Stimulated activated CD4-positive, alpha-beta T cell treated with anti-CD3 and anti-CD28 coated beads, TNF-alpha, amount 100 ng/mL, for 24 hours (primary cell): ENCODE results near the gene UBL7.

Experiments used
- DNase-seq, 3 experiments: peaks; one replicate each; pipeline ENCODE4 v3.0.0-alpha.2; 2020; ENCODE audit warnings: low read depth in 3 of 3

The UBL7 gene

DNA sequence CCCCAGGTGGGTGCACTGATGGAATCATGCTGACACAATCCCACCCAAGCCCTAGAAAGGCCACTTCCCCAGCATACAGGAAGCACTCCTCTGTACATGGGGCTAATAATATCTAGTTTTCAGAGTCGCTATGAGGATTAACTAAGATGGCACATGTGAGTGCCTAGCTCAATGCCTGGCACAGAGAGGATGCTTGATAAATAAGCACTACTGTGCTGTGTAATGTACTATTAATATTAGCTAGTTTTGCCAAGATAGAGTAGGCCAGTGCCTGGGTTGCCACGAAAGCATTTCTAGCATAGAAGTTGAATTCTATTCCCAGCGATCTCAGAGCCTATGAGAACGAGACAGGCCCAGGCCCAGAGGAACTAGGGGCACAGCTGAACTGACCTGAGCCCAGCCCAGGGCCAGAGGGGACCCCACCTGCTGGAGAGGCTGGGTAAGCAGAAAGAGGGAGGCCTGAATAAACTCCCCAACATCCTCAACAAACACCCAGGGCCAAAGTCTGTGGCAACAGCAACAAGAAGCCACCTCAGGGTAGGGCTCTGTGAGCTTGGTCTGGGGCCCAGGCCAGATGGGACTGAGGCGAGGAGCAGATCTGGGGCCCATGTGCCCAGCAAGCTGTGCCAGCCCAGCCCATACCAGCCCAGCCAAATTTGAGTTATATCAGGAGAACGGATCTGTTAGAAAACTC is 19.6 kb downstream of the UBL7 start:
- DNase-seq = no peak

DNA sequence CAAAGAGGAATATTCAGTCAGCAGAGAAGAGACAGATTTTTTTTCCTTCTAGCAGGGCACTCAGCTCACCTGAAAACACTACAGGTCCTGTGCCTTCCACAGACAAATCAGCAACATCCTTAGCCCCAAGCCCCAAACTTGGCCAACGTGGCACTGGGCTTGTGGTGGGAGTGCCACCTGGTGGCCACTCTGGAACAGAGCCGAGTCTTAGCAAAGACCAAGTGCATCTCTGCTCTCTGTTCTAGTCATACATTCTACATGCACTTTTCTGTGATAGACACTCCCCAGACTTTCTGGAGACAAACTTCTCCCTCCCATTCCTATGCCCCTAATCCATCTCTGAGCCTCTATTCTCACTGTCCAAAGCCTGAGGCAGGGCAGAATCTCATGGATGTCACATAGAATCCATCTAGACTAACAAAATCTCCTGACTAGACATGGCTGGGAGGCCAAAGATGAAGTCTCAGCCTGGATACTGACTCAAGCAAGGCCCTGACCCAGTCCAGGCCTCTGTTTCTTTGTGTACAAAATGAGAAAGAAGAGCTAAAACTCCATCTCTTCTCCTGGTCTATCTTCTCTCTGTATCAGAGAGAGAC is 22.1 kb downstream of the UBL7 start:
- peak; percentile 62 to 76 (median 65) for DNase-seq

DNA sequence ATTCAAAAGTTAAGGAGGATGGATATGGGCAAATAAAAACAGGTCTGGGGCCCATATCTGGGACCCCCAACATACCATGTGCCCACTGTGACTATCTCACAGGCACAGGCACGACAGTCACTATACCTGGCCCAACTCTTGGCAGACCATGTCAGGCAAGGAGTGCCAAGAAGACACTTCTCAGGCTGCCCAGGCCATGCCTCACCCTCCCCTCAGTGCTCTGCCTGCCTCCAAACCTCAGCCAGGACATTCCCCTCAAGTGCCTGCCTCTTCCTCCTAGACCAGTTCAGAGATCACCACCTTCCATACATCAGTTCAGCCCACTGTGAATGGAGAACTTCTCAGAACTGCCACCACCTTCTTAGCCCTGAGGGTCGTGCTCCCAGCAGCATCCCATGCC is 22.8 kb downstream of the UBL7 start:
- no peak for DNase-seq

DNA sequence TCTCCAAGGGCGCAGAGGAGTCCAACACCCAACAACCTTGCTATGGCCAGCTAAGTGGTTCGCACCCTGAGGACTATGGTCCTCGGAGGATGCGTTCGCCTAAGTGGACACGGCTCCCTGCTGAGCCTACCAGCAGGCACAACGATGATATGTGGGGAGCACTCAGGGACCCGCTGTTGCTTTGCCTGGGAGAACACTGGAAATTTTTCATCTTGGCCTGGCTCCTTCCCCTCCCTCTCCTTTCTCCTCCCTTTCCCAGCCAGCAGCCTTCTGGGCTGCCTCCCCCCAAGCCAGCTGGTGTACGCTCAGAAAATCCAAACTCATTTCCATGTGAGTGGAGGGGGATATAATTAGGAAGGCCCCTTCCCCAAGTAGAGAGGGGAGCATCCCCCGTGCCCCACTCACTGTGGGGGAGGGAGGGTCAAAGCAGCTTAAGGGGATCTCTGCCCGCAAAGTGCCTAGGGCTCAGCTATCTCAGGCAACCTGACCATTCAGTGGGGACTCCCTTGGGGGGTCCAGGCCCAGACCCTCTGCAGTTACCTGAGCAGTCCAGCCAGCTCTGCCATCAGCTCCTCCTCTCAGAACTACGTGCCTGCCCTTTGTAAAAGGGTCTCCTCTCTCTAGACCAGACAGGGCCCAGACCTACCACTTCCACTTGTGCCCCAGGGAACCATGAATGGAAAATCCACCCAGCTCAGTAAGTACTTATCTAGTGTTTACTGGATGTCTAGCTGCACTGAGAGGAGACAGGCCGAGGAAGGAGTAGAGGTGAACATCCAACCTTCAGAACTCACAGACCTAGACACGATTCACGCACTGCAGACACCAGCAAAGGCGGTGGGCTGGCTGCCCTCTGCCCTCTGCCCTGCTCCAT is 26.5 kb downstream of the UBL7 start:
- DNase-seq = no peak

DNA sequence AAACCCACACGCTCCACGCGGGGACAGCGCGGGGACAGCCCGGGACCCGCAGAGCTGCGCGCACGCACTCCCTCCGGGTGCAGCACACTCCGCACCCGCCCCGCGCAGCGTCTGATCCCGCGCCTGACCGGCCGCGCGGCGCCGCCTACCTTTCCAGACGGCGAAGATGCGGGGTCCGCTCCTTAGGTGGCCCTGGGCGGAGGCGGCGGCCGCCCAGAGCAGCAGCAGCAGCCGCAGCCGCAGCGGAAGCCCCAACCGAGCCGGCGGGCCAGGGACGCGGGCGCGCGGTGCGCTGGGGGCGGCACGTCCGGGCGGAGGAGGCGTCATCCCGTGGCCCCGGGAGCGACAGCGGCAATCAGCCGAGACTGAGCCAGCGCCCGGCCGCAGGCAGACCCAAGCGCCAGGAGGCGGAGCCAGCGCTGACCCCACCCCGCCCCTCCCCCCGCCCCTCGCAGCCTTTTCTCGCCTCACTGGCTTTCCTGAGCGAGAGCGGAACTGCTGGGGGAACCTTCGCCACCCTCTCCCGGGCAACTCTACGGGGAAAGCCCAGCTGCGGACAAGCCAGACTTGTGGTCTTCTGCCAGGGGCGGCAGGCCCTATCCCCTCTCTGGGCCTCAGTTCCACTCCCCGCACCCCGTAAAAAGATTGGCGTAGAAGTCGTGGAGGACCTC is 27.2 kb downstream of the UBL7 start, which contains the start of gene SEMA7A:
SEMA7A (minus strand) TSS at position 367 of the 671 bp plus-strand sequence; CDS start at position 327, 40 bp downstream.
- peak; percentile 53 to 85 (median 64) for DNase-seq

DNA sequence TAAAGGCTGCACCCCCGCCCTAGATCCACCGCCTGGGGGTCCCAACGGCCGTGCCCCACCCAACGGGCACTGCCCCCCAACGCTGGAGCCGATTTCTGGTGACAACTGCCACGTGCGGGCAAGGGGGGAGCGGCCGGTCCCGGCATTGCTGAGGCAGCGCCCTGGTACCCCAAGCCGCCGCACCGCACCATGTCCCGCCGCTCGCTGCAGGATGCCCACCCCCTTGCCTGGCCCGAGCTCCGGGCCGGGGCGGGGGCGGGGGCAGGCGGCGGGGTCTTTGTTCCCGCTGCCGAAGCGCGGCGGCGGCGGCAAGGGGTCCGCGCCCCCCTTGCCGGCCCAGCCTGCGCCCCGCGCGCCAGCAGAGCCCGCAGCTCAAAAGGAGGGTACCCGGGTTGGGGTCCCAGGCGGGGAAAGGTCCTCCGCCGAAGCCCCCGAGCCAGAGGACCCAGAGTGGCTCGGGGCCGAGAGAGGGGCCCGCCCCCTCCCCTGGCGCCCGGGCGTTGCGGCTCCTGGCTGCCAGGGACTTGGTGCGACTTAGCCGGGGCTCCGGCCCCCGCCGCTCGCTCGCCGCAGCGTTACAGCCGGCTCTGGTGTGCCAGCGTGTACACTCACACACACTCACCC is 27.9 kb downstream of the UBL7 start:
- DNase-seq = no peak

DNA sequence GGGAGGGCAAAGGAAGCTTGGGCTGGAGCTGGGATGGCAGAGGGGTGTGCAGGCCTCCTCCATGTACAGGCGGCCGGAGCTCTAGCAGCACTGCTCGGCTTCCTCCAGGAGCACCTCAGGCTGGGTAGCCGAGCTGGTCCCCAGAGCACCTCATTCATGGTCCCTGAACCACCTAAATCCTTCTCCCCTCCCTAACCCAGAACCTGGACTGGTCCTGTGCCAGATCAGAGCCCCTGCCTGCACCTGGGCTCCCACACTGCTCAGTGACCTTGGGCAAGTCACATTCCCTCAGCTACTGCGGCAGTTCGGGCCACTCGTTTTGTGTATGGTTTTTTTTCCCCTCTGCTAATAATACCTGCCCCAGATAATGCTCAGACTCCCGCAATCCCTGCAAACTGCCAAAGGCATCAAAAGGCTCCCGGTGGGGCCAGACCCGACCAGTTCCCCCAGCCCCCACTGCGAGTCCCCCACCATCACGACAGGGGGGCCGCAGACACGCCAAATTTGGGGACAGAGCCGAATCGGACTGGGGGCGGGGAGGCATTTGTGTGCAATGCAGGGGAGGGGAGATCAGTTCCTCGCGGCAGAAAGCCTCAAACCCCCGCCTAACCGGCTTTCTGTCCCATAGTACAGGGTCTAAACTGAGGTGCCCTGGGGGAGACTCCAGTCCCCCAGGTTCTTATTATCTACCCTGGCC is 28.5 kb downstream of the UBL7 start:
- DNase-seq = no peak

DNA sequence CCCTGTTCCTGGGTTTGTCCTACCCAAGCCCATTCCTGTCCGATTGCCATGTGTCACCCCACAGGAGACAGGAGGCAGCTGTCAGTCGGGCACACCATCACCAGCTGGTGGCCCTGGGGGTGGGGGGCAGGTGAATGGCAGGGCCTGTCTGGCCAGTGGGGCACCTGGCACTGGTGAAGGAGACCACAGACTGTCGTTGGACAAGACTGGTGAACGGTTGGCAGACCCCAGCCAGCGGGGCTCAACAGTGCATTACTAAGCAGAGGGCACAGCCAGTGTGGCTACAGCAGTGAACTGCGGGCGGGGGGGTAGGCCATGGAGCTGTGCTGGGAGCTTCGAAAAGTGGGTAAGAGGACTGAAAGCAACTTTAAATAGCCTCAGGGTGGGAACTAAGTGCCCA is 29.3 kb downstream of the UBL7 start:
- DNase-seq = no peak

DNA sequence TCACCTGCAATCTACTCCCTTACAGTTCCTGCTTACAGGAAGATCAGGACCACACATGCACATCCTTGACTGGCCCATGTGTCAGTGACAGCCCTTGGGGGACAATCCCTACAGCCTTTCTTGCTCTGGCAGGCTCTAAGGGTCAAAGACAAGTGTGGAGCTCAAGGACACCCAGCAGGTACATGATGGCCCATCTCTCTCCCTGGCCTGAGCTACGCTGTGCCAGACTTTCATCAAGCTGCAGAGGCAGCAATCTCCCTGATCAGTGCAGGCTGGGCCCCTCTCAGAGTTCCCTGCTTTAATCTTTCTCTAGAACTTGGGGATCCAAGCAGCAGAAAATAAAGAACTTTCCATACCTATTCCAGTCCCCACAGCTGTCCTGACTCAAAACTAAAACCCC is 29.8 kb downstream of the UBL7 start:
- DNase-seq = no peak

DNA sequence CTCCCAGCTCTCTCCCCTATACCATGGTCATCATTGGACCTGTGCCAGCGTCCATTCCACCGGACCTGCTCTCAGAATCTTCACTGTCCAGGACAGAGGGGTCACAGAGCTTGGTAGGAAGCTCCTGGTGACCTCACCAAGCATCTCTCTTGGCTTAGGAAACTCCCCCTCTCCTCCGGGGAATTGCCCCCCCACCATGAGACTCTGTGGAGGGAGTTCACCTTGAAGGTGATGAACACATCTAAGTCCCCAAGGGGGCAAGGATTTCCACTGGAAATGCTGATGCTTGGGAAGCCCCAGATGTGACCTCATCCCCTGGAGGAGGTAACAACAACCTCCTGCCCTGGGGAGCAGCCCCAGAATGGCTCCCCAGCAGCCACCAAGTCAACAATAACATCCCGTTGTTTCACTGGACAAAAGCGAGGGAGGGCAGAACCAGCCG is 30.4 kb downstream of the UBL7 start:
- DNase-seq = no peak

DNA sequence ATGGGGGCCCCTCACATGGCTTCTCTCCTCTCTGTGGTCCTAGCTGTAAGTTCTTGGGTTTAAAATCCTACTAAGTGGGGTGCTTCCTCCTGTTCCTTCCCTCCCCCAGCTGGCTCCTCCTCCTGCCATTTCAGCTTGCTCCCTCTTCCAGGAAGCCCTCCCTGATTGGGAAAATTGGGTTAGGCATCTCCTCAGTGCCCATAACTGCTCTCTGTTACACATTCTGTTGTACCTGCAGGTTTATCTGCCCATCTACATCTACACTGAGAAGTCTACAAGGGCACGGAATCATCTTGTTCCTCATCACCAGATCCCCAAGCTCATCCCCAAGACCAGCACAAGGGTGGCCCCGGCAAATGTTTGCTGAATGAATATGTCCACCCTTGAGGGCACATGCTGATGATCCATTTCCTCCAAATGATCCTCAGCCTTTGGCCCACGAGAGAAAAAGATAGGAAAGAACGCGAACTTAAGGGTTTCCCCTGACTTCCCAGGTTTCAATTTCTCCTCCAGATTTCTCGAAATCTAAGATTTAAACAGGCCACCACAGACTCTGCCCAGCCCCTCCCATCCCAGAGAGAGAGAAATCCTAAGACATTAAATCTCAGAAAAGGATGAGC is 31.1 kb downstream of the UBL7 start:
- DNase-seq = no peak

DNA sequence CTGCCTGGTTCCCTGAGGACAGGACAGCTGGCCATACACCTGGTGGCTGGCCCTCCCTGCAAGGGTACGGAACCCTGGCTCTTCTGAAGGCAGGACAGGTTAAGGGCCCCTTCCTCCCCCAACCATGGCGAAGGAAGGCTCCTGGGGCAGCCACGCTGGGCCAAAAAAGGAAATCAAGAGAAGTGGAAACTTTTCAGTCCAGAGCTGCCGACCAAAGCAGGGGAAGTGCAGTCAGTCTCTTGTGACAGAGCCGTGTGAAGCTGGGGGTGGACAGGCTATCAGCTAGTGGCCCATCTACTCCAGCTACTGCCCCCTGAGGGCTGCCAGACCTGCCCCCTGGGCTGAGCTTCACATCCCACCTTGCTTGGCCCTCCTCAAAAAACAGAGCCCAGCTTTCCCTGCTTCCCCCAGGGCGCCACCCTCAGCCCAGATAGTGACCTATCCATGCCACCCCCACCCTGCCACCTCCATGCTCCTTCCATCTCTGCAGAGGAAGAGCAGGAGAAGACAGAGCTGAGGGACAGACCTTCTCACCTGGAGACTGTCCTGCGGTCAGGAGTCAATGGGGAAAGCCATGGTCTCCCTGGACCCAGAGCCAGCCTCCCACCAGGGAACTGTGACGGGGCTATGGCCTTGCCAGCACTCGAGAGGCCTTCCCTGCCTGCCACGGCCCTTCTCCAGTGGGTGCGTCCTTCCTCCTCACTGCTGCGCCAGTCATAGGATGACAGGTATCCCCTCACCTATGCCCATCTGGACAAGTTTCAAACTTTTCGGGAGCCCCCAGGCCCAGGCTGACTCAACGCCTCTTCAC is 31.8 kb downstream of the UBL7 start:
- DNase-seq = no peak

DNA sequence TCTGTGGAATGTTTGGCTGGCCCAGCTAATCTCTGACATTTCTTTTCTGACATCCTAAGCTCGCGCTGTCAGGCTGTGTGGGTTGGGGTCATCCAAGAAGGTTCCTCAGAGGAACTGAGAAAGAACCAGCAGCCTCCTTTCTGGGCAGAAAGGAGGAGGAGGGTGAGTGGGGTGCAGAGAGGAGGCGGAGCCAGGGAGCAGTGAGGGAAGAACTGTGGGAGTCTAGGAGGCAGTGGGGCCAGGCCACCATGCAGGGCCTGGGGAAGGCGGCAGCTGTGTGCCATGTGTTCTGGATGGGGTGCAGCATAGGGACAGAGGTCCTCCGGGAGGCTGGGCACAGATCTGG is 32.5 kb downstream of the UBL7 start:
- DNase-seq = no peak

DNA sequence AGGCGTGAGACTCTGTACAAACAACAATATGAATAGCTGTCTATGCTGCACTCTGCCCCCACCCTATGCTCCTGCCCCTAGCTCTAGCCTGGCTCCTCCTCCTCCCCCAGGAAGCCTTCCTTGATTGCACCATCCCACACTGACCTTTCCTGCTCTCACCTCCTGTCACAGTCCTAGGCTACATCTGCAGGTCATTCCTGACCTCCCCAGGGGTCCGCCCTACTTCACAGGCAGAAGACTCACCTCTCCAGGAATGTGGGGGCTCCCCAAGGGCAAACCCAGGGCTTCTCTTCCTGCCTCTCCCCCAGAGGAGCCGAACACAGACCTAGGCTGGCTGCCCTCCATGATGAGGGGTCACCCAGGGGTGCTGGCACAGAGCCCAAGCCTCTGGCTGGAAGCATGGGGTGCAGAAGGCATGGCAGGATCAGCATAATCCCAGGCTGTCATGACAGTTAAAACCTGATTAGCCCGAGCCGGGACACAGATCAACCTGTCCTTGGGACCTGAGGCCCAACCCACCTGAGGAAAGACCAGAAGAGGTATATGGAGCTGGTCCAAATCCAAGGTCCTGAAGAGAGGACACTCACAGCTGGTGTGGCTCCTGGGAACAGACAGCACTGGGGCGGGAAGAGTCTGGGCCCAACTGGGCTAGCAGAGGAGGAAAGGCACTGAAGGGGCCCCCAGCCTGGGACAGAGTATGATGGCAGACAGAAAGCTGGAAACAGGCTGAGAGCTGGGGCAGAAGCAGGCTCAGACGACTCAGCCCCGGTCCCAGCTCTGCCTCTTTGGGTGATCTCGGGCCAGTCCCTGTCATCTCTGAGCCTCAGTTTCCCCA is 33.1 kb downstream of the UBL7 start:
- no peak for DNase-seq

DNA sequence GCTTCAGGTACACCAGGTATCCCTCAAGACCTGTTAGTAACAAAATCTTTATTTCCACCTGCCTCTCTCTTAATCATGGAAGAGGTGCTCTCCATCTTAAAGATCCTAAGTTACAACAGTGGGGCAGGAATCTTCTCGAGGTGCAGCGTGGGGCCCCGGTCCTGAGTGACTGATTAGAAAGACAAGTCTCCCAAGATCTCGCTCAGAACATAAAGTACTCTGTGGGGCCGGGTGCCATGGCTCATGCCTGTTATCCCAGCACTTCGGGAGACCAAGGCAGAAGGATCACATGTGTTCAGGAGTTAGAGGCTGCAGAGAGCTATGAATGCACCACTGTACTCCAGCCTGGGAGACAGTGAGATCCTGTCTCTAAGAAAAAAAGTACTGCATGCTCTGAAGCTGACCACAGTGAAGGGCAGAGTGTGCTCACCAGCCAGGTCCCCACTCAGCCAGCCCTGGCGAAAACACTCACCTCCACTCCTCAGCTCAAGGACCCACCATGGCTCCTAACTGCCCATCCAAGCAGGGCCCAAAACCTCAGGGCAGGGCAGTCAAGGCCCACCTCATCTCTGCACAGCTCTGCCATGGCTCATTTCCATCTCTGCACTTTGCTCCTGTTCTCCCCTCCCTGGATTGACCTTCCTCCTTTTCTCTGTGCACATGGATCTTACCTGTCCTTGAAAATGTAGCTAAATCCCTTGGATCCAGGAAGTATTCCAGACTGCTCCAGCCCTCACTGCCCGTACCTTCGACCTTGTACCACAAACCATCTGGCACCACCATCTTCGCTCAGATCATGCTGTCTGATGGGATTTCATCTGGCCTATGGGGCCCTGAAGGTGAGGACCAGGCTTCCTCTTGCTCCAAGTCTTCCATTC is 34.3 kb downstream of the UBL7 start:
- no peak for DNase-seq

DNA sequence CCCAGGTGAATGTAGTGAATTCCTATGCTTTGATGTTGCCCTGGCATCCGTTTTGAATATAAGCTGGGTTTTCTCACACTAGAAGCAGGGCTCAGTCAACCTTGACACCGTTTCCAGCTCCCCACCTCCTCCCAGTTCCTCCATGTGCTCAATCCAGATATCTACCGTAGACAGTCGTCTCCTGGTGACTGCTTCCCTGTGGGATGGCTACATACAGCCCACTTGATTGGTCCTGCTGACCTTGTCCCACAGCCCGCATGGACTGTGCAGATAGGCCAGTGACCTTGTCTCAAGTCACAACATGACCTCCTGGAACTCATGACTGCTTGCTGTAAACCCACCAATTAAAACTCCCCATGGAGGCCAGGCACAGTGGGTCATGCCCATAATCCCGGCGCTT is 35.3 kb downstream of the UBL7 start:
- no peak for DNase-seq

DNA sequence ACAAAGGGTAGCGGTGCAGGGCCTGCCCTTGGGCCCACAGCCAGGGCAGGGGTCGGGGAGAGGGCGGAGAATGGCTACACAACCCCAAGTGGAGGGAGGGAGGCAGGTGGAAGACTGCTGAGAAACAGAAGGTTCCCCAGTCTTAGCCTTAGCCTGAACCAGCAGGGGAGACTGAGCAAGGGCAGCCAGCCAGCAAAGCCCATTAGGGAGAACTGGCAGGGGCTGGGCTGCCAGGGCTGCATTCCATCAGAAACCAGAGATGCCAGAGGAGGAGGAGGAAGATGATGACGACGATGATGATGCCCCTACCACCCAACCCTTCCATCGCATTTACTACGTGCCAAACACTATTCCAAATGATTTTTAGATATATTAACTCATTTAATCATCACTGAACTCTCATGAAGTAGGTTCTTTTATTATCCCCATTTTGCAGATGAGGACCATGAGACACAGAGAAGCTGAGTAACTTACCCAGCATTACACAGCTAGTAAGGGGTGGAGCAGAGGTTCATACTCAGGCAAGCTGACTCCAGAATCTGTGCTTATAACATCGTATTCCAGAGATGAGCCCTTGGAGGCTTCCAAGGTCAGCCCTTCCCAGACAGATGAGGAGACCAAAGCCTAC is 35.9 kb downstream of the UBL7 start:
- DNase-seq = no peak
